Naive thymus-derived CD4-positive, alpha-beta T cell (primary cell): ENCODE data around the gene NAIF1. TPM values are rescaled to one million over a fixed set of nuclear protein-coding genes. Genes with fewer than 3 reads are reported as not detected.
A peak's percentile ranks its signal among the peaks of the same experiment; 100 is the strongest.

Experiments used
- ATAC-seq: fragments of 150-1000 bp; cut with Tn5 transposase; 2 replicates; pipeline ENCODE4 v1.10.0; 2021; ENCODE audit warnings: mild to moderate bottlenecking, moderate library complexity
- CTCF ChIA-PET: fragments of 350-600 bp; sonication (Branson Sonifier 250); formaldehyde crosslinking; loops from one replicate; lab custom pipeline; 2021; ENCODE audit warnings: antibody characterized with exemption; lab: Charles Lee
- POLR2A ChIA-PET: fragments of 350-600 bp; sonication (Branson Sonifier 250); formaldehyde crosslinking; loops from one replicate; lab custom pipeline; 2021; ENCODE audit warnings: antibody characterized with exemption, inconsistent platforms; lab: Charles Lee
- DNase-seq, 9 donors: peaks; one replicate each; pipeline versions ENCODE4 v3.0.0 to v3.0.0-alpha.2; 2020 to 2022; ENCODE audit warnings: mixed read lengths in 1 of 9
- H3K27ac ChIP-seq: one replicate; pipeline ENCODE4 v1.7.0; 2013; ENCODE audit warnings: mild to moderate bottlenecking, low read depth, low read length, moderate library complexity
- H3K27me3 ChIP-seq, 2 donors: one replicate each; pipeline ENCODE4 v1.7.0; 2013; ENCODE audit warnings: low read length in 2 of 2, mild to moderate bottlenecking in 2 of 2, moderate library complexity in 2 of 2; ENCODE audit not compliant: control insufficient read depth in 2 of 2, insufficient read depth in 2 of 2
- H3K36me3 ChIP-seq, 3 experiments: 1 replicate in 2 of 3; 2 replicates in 1 of 3; pipeline ENCODE4 v1.7.0; 2013; ENCODE audit warnings: low read length in 3 of 3, mild to moderate bottlenecking in 3 of 3, moderate library complexity in 1 of 3; ENCODE audit not compliant: insufficient read depth in 3 of 3, control insufficient read depth in 2 of 3
- H3K4me1 ChIP-seq, 2 donors: one replicate each; pipeline ENCODE4 v1.7.0; 2013; ENCODE audit warnings: low read length in 2 of 2, mild to moderate bottlenecking in 2 of 2, moderate library complexity in 1 of 2; ENCODE audit not compliant: control insufficient read depth in 2 of 2, insufficient read depth in 2 of 2
- H3K4me3 ChIP-seq: 2 replicates; pipeline ENCODE4 v1.7.0; 2013; ENCODE audit warnings: mild to moderate bottlenecking, low read length
- H3K9me3 ChIP-seq, 3 experiments: 1 replicate in 2 of 3; 2 replicates in 1 of 3; pipeline ENCODE4 v1.7.0; 2013; ENCODE audit warnings: low read length in 3 of 3; ENCODE audit not compliant: control insufficient read depth in 2 of 3
- H3K27ac Mint-ChIP-seq, 9 donors: one replicate each; pipeline ENCODE4 v1.8.0; 2020 to 2022; ENCODE audit warnings: mixed read lengths in 9 of 9, mild to moderate bottlenecking in 8 of 9, moderate library complexity in 5 of 9, inconsistent platforms in 2 of 9
- H3K27me3 Mint-ChIP-seq, 5 donors: one replicate each; pipeline ENCODE4 v1.8.0; 2021 to 2022; ENCODE audit warnings: mixed read lengths in 5 of 5, mild to moderate bottlenecking in 1 of 5
- H3K36me3 Mint-ChIP-seq, 5 donors: one replicate each; pipeline ENCODE4 v1.8.0; 2020 to 2022; ENCODE audit warnings: mixed read lengths in 5 of 5, mild to moderate bottlenecking in 3 of 5, inconsistent platforms in 1 of 5
- H3K4me1 Mint-ChIP-seq, 7 donors: one replicate each; pipeline ENCODE4 v1.8.0; 2020 to 2022; ENCODE audit warnings: mixed read lengths in 7 of 7, mild to moderate bottlenecking in 3 of 7, inconsistent platforms in 1 of 7
- H3K4me3 Mint-ChIP-seq, 10 donors: one replicate each; pipeline ENCODE4 v1.8.0; 2020 to 2022; ENCODE audit warnings: mild to moderate bottlenecking in 10 of 10, mixed read lengths in 10 of 10, moderate library complexity in 6 of 10, inconsistent platforms in 2 of 10
- H3K9me3 Mint-ChIP-seq, 11 donors: one replicate each; pipeline ENCODE4 v1.8.0; 2020 to 2022; ENCODE audit warnings: mixed read lengths in 11 of 11, mild to moderate bottlenecking in 4 of 11, inconsistent platforms in 1 of 11, moderate library complexity in 1 of 11
- intact Hi-C, 2 donors: fragments of 100-400 bp; cut with micrococcal nuclease; formaldehyde crosslinking; loops; one replicate each; pipeline ENCODE4 v1.15.1; 2023
- polyA plus RNA-seq, 2 donors: library from polyadenylated mRNA; unstranded; fragments of 300-500 nt; fragmentation: Illumina TruSeq; gene quantifications; one replicate each; pipeline ENCODE4 v1.2.3, GENCODE V29; 2021
- total RNA-seq, 6 experiments: library from RNA in 5 of 6; stranded (reverse) in 5 of 6; gene quantifications; 1 replicate in 5 of 6; 2 replicates in 1 of 6; pipeline ENCODE4 v1.2.3 and lab custom pipeline; 2021 to 2026

Gene NAIF1
- total and polyA plus RNA-seq, 7 experiments from 2014 or later: 8.6 to 14.8 (median 11.8) TPM

DNA sequence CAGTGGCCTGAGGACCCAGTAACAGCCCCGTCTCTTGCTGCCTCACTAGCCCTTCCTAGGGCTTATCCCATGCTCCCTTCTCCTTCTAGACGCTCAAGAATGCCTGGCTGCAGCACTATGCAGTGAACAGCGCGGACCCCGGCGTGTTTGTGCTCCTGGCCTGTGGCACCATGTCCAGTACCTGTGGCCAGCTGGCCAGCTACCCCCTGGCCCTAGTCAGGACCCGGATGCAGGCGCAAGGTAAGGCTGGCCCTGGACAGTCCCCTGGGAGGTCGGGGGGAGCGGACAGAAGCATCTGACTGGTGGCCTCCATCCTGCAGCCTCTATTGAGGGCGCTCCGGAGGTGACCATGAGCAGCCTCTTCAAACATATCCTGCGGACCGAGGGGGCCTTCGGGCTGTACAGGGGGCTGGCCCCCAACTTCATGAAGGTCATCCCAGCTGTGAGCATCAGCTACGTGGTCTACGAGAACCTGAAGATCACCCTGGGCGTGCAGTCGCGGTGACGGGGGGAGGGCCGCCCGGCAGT, 39.9 kb upstream of the NAIF1 start:
- Histone ChIP-seq H3K4me3 (no peak overlapping the region), H3K4me1 (peaks cover 6 to 24% of the 10 kb centered on the region in 2 donors), H3K36me3 (peaks cover 5 to 66% (median 38%) of the 10 kb centered on the region in 3 experiments), H3K9me3 (no peaks in the 10 kb centered on the region), H3K27me3 (no peaks in the 10 kb centered on the region), H3K27ac (peak overlapping the region; percentile 21)
- Mint-ChIP-seq H3K9me3 (no peaks in the 10 kb centered on the region), H3K36me3 (peaks cover 4 to 39% (median 15%) of the 10 kb centered on the region in 5 donors), H3K27ac (peak overlapping the region in 7 of 9 donors; percentile 31 to 87 (median 82)), H3K27me3 (no peaks in the 10 kb centered on the region), H3K4me3 (no peak overlapping the region), H3K4me1 (peaks cover 15 to 43% (median 30%) of the 10 kb centered on the region in 7 donors)
- CTCF ChIA-PET: interaction anchor here (0.6 to 1.3 kb wide), 7 partner anchors 9 to 165 kb away, joined by 3 read pairs; no protein-coding TSS in a partner anchor
- intact Hi-C loops: no loop called here
- ATAC-seq (no peak), DNase-seq (no peak)
- POLR2A ChIA-PET: interaction anchor here (1.0 to 1.1 kb wide), 2 partner anchors 12 to 34 kb away, joined by 3 read pairs; no protein-coding TSS in a partner anchor

DNA sequence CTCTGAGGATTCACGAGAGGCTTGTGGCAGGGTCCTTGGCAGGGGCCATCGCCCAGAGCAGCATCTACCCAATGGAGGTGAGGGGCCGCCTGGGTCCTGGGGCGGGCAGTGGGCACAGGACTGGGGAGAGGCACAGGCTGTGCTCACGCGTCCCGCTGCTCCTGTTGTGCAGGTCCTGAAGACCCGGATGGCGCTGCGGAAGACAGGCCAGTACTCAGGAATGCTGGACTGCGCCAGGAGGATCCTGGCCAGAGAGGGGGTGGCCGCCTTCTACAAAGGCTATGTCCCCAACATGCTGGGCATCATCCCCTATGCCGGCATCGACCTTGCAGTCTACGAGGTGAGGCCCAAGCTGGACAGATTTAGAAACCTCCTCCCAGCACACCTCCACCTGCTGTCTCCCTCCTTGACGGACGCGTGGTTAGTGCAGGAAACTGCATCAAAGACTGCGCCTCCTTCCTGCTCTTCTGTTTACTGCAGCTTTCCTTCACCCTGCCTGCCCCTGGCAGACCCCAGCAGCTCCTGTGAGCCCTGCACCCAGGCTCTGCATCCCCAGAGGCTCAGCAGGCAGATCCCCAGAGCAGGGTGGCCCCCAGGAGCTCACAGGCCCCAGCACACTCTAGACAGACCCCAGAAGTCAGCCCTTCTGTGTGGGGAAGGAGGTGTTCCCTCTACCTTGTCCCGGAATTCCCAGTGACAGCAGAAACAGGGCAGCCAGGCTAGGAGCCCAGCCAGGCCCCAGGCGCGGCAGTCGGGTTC, 39.2 kb upstream of the NAIF1 start:
- H3K4me1 Mint-ChIP-seq: peaks cover 18 to 46% (median 33%) of the 10 kb centered on the region in 7 donors
- Histone ChIP-seq H3K36me3 (peaks cover 5 to 73% (median 38%) of the 10 kb centered on the region in 3 experiments), H3K9me3 (no peaks in the 10 kb centered on the region), H3K4me1 (peaks cover 6 to 24% of the 10 kb centered on the region in 2 donors), H3K27me3 (no peaks in the 10 kb centered on the region), H3K4me3 (no peak overlapping the region), H3K27ac (no peak overlapping the region)
- CTCF ChIA-PET: interaction anchor here (0.6 to 1.4 kb wide), 8 partner anchors 9 to 164 kb away, joined by 3 to 6 read pairs (median 3); no protein-coding TSS in a partner anchor
- intact Hi-C loops: no loop called here
- H3K9me3 Mint-ChIP-seq: no peaks in the 10 kb centered on the region
- DNase-seq (peak in 1 of 9 donors; percentile 32), ATAC-seq (peak; percentile 28)
- H3K27me3 Mint-ChIP-seq: no peaks in the 10 kb centered on the region
- H3K36me3 Mint-ChIP-seq: peaks cover 4 to 39% (median 14%) of the 10 kb centered on the region in 5 donors
- H3K27ac Mint-ChIP-seq: peak overlapping the region in 8 of 9 donors; percentile 31 to 87 (median 77)
- H3K4me3 Mint-ChIP-seq: peak overlapping the region in 6 of 10 donors; percentile 2 to 63 (median 38)
- POLR2A ChIA-PET: interaction anchor here (1.0 kb wide), 1 partner anchor 34 kb away, joined by 3 read pairs; no protein-coding TSS in a partner anchor

DNA sequence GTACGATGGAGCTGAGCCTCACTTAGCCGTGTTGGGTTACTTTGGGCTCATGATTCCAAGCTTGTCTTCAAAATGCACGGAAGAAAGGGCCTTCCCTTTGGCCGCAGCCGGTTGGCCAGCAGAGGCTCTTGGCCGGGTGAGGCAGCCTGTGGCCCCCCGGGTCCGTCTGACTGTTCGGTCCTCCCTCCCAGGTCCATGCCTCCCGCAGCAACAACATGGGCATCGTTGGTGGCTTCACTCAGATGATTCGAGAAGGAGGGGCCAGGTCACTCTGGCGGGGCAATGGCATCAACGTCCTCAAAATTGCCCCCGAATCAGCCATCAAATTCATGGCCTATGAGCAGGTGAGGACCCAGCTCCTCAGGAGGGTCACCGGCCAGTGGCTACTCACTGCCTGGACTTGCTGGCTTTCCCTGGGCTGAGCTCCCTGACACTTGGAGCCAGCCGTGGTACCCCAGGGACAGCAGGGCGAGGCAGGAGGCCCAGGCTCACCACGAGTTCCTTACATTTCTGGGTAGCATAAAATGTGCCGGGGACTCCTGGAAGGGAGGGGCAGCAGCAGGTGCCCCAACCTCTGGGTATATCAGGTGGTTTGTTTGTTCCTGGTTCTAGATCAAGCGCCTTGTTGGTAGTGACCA, 38.5 kb upstream of the NAIF1 start:
- H3K4me3 ChIP-seq: no peak overlapping the region
- Mint-ChIP-seq H3K27me3 (no peaks in the 10 kb centered on the region), H3K4me3 (peak overlapping the region in 1 of 10 donors; percentile 45), H3K36me3 (peaks cover 10 to 44% (median 16%) of the 10 kb centered on the region in 5 donors), H3K4me1 (peaks cover 23 to 52% (median 33%) of the 10 kb centered on the region in 7 donors), H3K9me3 (no peaks in the 10 kb centered on the region), H3K27ac (peak overlapping the region in 3 of 9 donors; percentile 2 to 84 (median 41))
- peaks cover 5 to 80% (median 33%) of the 10 kb centered on the region in 3 experiments for H3K36me3 ChIP-seq
- intact Hi-C loops: no loop called here
- no peaks in the 10 kb centered on the region for H3K27me3 ChIP-seq
- DNase-seq: no peak
- peaks cover 6 to 24% of the 10 kb centered on the region in 2 donors for H3K4me1 ChIP-seq
- POLR2A ChIA-PET: interaction anchor here (0.6 to 2.2 kb wide), 3 partner anchors 13 to 131 kb away, joined by 3 to 9 read pairs (median 5); no protein-coding TSS in a partner anchor
- CTCF ChIA-PET: interaction anchor here (0.6 to 1.4 kb wide), 5 partner anchors 13 to 131 kb away, joined by 3 to 6 read pairs (median 4); no protein-coding TSS in a partner anchor
- no peaks in the 10 kb centered on the region for H3K9me3 ChIP-seq
- no peak for ATAC-seq
- H3K27ac ChIP-seq: no peak overlapping the region

DNA sequence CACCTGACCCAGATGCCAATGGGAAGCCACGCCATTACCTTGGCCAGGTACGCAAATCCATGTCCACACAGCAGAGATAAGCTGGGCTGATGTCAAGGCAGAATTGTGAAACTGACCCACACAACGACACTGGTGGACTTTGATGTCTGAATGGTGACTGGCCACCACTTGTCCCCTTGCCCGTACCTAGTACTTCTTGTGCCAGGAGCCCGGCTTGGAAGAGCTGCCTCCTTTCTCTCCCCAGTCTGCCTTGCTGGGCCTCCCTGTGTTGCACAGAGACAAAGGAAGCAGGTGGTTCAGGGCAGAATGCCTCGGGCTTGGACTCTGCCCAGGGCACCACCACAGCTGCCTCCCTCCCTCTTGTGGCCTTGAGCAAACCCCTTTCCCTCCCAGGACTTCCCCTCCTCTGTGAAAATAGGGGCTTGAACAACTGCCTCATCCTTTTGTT, 37.1 kb upstream of the NAIF1 start:
- Histone ChIP-seq H3K9me3 (no peaks in the 10 kb centered on the region), H3K4me3 (no peak overlapping the region), H3K27me3 (no peaks in the 10 kb centered on the region), H3K4me1 (peaks cover 6 to 35% of the 10 kb centered on the region in 2 donors), H3K36me3 (peaks cover 5 to 73% (median 32%) of the 10 kb centered on the region in 3 experiments), H3K27ac (peak overlapping the region; percentile 3)
- no peak for ATAC-seq
- H3K9me3 Mint-ChIP-seq: no peaks in the 10 kb centered on the region
- ChIA-PET CTCF (interaction anchor here (0.7 to 2.0 kb wide), 6 partner anchors 8 to 129 kb away, joined by 3 to 6 read pairs (median 4); no protein-coding TSS in a partner anchor), POLR2A (interaction anchor here (0.7 to 2.2 kb wide), 2 partner anchors 12 to 356 kb away, joined by 3 to 9 read pairs; no protein-coding TSS in a partner anchor)
- H3K4me3 Mint-ChIP-seq: peak overlapping the region in 1 of 10 donors; percentile 2
- no peak for DNase-seq
- H3K36me3 Mint-ChIP-seq: peaks cover 10 to 38% (median 11%) of the 10 kb centered on the region in 5 donors
- peaks cover 30 to 62% (median 40%) of the 10 kb centered on the region in 7 donors for H3K4me1 Mint-ChIP-seq
- intact Hi-C loops: no loop called here
- H3K27ac Mint-ChIP-seq: peak overlapping the region in 4 of 9 donors; percentile 45 to 84 (median 70)
- no peaks in the 10 kb centered on the region for H3K27me3 Mint-ChIP-seq

DNA sequence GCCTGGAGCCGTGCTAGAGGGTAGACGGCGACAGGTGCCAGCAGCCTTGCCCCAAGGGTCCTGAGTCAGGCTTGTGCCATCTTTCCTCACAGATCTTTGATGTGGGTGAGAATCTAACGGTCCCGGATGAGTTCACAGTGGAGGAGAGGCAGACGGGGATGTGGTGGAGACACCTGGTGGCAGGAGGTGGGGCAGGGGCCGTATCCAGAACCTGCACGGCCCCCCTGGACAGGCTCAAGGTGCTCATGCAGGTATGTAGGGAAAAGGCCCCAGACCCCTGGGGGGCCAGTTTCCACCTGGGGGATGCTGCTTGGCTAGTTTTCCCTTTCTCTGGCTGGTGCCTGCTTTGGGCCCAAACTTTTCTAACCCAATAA, 36.5 kb upstream of the NAIF1 start:
- Mint-ChIP-seq H3K36me3 (peaks cover 10 to 38% (median 11%) of the 10 kb centered on the region in 5 donors), H3K27ac (peak overlapping the region in 8 of 9 donors; percentile 60 to 89 (median 74)), H3K4me1 (peaks cover 36 to 68% (median 46%) of the 10 kb centered on the region in 7 donors), H3K27me3 (no peaks in the 10 kb centered on the region), H3K9me3 (no peaks in the 10 kb centered on the region), H3K4me3 (peak overlapping the region in 7 of 10 donors; percentile 5 to 56 (median 36))
- DNase-seq (peak in 7 of 9 donors; percentile 27 to 52 (median 50)), ATAC-seq (peak; percentile 77)
- Histone ChIP-seq H3K27ac (peak overlapping the region; percentile 3), H3K4me3 (no peak overlapping the region), H3K27me3 (no peaks in the 10 kb centered on the region), H3K9me3 (no peaks in the 10 kb centered on the region), H3K4me1 (peaks cover 6 to 41% of the 10 kb centered on the region in 2 donors), H3K36me3 (peaks cover 5 to 67% (median 32%) of the 10 kb centered on the region in 3 experiments)
- ChIA-PET POLR2A (interaction anchor here (1.0 to 2.2 kb wide), 4 partner anchors 9 to 32 kb away, joined by 3 to 9 read pairs (median 4); no protein-coding TSS in a partner anchor), CTCF (interaction anchor here (0.6 to 2.1 kb wide), 8 partner anchors 11 to 67 kb away, joined by 3 to 10 read pairs (median 4); no protein-coding TSS in a partner anchor)
- intact Hi-C loops: loop anchor here in 1 of 2 donors (1.0 to 2.0 kb wide), 4 partner anchors 10 to 160 kb away; partner anchors contain the start of gene SLC25A25
